HG02943 (cell line): ENCODE measurements around the gene ASB6.
A peak's percentile ranks its signal among the peaks of the same experiment; 100 is the strongest.
"Not testable (repeated sequence)": the region's sequence is repeated elsewhere in the genome, so short reads cannot be mapped to it uniquely, and the experiment has no call there.

ENCODE experiments used
- ATAC-seq: cut with Tn5 transposase; IDR thresholded peaks from one replicate; pipeline ENCODE4 v1.9.1; 2021; ENCODE audit warnings: mild to moderate bottlenecking, low read depth, moderate library complexity; ENCODE audit not compliant: unreplicated experiment

ASB6 gene

DNA sequence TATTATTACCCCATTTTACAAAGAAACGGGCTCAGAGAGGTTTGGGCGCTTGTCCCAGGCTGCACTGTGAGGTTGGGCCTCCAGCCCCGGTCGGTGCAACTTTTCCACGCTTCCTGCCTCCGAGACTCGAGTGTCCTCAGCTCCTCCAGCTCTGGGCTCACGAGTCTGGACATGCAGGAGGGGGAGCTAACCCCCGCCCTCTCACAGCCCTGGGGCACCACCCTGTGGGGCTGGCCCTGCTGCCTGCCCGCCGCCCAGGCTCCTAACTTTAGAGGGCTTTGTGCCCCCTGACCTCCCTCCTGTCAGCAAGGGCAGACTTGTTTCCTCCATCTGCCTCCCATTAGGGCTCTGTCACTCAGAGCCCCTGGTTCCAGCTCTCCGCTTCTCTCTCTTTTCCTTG is 4.3 kb upstream of the ASB6 start:
- ATAC-seq, result no peak

DNA sequence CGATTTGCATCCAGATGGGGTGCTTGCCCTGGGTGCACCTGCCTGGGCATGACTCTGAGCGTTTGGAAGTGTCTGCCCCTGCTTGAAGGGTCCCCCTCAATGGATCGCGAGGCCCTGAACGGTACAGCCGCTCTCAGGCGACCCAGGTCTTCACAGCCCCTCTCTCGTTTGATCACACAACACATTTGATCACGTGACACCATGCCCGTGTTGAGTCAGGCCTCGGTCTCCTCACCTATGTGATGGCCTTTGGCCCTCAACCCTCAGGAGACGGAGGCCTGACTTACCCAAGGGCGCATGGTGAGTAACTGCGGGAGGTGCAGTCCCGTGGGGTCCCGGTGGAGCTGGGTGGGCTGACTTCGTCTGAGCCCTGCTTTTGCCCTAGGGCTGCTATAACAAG is 3.0 kb upstream of the ASB6 start:
- ATAC-seq, result no peak

DNA sequence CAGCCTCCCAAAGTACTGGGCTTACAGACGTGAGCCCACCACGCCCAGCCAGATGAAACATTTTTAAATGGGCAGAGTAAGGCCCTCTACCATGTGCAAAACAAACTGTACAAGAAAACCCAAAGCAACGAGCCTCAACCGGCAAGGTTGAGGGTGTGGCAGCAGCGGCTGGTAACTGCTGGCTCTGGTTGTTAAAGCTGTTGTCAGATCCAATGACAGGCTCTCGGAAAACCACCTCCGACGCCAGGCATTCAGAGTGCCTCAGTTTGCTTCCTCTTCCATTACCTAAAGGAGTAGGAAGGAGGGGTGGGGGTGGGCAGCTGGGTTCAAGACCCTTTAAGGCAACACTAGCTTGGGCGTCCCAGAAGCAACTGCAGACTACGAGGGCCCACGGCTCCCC is 2.4 kb upstream of the ASB6 start:
- ATAC-seq, result no peak

DNA sequence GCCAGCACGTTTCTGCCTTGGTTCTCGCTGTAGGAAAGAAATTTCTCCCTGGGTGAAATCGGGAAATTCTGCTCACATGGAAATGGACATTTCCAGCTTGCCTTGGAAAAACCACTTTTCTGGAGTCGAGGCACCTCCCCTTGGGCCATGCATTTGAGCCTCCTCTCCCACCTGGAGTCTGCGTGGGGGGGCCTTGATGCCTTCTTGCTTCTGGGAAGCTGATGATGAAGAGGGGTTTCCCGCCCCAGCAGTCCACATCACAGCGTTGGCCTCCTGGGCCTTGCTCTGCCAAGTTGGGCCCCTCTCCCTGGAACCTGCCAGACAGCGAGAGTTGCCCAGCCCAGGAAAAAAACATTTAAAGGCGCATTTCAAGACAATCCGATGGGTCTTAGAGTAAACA is 1.8 kb upstream of the ASB6 start:
- no peak for ATAC-seq

DNA sequence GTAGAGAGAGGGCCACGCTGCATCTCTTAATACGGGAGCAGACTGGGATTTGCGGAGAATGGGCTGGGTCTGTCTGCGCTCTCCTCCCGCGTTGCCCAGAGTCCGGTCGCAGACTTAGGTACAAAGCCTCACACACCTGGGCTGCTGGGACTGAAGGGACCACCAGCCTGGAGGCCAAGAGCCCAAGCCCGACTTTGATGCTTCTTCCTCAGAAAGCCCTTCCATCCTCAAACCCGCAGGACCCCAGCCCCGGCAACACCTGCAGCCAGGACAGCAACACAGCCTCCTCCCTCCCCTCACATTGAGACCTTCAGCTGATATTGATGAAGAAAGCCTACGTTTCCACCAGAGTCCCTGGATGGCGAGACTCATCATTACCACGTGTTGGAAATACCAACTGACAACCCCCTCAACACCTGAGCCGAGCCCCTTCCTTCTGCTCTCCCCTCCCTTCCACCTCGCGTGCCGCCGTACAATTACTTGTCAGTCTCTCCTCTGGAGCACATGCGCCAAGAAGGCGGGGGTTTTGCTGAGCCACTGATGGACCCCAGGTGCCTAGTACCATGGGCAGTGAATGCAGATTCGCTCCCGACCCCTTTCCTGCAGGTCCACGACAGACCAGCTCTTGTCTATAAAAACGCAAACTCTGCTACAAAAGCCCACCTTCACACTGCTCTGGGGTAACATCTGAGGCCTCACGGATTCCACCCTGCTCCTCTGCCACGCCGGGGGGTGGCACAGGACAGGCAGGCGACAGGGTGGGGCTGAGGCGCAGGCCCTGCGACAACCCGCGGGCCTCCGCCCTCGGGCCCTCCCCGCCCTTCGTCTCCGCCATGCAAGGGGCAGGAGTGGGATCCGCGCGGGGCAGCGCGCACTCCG is 841 bp downstream of the ASB6 start:
- peak; percentile 5 for ATAC-seq

DNA sequence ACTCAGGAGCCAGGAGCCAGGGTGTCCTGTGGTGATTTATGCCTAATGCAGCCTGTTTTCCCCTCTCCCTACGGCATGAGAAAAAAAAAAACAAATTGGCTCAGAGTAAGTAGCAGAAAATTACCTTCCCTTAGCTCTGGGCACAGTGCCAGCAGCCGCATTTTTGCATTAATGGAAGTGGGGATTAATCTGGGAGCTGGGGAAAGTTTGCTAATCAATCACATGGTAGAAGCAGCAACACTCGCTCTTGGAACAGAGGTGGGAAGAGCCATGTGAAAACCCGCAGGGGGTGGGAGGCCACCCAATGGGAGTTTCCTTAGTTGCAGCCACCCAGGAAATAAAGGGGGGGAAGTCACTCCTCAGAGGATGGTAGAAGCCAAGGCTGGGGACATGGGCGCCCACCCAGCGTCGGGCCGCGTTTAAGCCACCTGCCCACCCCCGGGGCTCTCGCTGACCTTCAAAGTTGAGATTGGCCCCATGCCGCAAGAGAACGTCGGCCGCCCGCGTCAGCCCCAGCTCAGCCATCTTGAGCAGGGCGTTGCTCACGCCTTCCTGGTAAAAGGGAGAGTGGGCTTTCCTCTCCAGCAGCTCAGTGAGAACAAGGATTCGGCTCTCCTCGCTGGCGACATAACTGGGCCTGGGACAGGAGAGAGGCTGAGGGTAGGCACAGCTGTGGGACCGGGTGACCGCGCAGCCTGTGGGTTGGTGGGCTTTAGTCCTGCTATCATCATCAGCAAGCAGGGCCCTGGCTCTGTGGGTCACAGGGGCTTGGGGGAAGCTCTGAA is 1.7 kb downstream of the ASB6 start:
- no peak for ATAC-seq

DNA sequence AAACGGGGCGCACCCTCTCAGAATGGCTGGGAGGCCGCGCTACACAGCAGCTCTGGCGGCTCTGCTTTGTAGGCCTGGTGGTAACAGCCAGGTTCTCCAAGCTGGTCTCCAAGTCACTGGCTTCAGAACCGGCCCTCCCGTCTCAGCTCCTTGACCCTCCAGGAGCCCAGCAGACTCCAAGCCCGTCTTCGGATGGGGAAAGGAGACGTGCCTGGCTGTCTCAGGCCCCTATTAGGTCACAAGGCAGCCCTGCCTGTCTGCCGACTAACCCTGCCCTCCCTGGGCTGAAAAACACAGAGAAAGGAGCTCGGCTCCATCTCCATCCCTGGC is 2.2 kb downstream of the ASB6 start:
- ATAC-seq, result no peak

DNA sequence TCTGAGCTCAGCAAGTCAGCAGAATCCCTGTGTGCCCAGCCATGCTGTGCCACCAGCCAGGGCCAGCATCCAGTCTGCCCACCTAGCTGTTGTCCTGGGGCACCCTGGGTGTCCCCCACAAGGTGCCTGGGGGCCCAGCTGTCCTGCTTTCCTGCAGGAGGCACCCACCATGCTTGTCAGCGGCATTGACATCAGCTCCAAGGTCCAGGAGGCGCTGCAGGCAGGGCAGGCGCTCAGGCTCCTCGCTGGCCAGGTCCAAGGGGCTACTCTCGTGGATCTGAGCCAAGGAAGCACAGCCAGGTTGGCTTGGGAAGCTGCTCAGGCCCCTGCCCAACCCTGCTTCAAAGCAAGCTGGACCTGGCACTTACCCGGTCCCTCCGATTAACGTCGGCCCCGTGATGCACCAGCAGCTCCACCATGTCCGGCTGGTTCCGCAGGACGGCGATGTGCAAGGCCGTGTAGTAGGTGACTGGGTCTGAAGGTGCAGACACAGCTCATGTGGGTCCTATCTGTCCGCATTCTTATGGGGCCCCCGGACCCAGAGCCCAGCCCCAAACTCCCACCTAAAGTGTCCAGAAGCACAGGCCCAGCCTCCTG is 2.8 kb downstream of the ASB6 start:
- ATAC-seq, result no peak

DNA sequence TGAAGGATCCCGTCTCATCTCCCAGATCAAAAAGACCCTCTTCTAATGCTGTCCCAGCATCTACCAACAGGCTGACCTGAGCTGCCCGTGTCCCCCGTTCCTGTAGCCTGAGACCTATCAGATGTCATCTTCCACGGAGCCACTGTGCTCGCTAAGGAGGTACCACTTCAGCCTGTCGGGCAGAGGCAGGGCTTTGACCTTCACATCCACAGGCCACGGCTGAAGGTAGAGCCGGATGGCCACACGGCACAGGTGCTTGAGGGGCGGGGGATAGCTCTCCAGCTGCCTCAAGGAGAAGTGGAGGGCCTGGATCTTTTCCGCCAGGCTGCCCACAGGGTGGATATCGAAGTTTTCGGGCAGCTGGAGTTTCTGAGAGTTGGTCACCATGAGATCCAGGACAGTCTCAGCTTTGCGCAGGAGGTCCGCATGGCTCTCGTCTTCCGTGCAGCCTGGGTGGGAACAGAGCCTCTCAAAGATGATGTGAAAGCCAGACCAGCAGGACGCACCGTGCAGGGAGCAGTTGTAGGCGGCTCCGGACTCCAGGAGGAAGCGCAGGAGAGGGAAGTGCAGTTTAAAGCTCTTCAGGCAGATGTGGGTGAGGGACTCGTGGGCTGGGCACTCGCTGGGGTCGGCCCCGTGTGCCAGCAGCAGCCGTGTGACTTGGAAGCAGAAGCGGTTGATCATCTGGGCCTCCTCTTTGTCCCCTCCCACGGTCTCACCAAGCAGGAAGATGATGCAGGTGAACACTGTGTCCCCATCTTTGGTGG is 4.1 kb downstream of the ASB6 start:
- ATAC-seq, result no peak

DNA sequence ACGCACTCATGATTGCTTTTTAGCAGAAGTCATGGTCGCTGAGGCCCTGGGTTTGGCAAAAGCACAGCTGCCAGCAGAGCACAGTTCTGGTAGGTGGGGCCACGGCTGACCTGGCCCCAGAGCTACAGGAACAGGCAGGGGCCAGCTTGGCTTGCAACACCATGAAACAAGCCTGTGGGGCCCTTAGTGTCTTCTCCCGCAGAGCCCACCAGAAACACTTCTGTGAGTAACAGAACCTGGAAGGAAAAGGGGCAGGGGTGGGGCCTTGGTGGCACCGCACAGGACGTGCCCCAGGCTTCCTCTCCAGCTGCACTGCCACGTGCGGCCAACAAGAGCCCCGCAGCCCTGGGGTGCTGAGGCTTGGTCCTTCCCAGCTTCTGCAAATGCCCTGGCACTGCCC is 4.8 kb downstream of the ASB6 start:
- no peak for ATAC-seq

DNA sequence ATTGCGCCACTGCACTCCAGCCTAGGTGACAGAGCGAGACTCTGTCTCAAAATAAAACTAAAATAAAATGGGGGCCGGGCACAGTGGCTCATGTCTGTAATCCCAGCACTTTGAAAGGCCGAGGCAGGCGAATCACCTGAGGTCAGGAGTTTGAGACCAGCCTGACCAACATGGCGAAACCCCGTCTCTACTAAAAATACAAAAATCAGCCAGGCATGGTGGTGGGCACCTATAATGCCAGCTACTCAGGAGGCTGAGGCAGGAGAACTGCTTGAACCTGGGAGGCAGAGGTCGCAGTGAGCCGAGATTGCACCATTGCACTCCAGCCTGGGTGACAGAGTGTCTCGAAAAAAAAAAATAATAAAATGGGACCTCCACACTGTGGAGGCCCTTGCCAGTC is 5.6 kb downstream of the ASB6 start:
- not testable (repeated sequence) for ATAC-seq

DNA sequence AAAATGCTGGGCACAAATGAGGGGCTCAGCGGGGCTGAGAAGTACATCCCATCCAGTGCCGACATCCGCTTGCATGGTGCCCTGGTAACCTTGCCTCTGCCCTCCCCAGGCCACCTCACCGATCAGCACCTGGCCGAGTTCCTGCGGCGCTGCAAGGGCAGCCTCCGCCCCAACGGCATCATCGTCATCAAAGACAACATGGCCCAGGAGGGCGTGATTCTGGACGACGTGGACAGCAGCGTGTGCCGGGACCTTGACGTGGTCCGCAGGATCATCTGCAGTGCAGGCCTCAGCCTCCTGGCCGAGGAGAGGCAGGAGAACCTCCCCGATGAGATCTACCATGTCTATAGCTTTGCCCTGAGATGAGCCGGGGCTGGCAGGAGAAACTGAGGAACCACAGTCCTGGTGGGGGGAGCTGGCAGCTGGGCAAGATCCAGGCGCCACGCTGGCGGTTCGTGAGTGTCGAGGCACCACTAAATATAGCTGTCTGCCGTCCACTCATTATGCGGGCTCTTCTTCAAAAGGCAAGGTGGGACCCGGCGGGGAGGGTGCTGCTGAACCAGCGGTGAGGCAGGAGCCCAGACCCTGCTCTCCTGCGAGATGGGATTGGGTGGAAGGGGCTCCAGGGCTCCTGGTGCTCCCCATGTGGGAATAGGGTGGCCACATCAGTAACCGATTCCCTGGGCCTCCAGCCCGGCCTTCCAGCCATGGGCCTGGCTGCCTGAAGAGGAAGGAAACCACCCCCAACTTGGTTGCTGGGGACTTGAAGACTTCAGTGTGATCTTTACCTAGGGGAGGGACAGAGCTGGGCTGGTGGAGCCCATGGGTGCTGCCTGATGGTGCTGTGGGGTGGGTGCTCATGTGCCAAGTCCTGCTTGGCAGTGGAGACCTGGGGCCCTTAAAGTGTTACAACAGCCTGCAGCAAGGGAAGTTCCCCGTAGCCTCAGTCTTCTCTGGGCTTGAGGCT is 6.6 kb downstream of the ASB6 start:
- no peak for ATAC-seq

DNA sequence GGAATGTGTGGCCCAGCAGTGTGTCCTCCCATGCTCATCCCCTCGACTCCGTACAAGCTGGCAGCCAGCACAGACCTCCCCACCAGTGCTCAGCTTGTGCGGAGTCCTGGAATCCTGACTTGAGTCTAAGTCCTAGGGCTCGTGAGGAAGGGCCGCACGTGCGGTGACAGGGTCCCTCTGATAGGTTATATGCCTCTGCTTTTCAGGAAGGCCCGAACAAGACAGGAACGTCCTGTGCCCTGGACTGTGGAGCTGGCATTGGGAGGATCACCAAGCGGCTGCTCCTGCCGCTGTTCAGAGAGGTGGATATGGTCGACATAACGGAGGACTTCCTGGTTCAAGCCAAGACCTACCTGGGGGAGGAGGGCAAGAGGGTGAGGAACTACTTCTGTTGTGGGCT is 8.1 kb downstream of the ASB6 start:
- ATAC-seq, result no peak

DNA sequence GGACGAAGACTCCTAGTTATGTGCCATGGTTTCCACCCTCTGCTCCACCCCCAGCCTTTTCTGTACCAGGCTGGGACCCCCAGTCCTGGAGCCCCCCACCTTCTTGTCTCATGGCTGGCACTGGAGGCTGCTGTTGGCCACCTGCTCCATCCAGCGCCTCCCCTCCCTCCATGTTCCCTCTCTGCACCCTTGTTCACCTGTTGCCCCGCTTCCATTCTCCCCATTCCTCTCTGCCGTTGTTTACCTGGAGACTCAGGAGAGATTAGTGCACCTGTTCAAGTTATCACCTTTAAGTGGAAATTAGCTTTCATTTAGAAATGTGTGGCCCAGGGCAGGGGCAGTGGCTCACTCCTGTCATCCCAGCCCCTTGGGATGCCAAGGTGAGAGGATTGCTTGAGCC is 8.7 kb downstream of the ASB6 start:
- ATAC-seq, result no peak

DNA sequence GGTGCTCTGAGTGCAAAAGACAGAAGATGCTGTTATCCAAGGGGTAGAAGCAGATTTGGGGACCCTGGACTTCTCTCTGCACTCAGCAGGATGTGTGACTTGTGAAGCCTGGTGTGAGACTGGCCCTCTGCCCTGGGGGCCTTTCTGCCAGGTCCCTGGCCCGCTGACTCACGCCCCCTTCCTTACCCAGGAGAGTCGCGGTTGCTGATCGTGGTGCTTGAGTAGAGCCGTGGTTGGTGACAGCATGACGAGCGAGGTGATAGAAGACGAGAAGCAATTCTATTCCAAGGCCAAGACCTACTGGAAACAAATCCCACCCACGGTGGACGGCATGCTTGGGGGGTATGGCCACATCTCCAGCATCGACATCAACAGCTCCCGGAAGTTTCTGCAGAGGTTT is 9.5 kb downstream of the ASB6 start:
- no peak for ATAC-seq

DNA sequence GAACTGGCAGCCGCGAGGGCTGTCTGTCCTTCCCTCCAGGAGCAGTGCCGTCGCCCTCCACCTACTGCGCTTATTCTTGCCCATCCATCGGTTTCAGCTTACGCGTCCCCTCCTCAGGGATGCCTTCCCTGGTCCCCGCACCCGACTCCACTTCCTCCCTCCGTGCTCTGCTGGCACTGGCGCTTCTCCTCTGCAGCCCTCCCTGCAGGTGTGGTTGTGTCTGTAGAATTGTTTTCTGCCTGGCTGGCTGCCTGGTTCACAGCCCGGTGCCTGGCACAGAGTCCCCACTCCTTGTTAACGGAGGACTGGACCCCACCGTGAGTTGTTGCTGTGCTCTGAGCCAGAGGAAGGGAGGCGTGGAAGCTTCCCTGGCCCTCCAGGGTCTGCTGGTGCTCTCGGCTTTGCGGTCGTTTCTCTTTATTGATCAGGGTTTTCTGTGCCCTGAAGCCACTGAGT is 10.2 kb downstream of the ASB6 start:
- ATAC-seq, result no peak

DNA sequence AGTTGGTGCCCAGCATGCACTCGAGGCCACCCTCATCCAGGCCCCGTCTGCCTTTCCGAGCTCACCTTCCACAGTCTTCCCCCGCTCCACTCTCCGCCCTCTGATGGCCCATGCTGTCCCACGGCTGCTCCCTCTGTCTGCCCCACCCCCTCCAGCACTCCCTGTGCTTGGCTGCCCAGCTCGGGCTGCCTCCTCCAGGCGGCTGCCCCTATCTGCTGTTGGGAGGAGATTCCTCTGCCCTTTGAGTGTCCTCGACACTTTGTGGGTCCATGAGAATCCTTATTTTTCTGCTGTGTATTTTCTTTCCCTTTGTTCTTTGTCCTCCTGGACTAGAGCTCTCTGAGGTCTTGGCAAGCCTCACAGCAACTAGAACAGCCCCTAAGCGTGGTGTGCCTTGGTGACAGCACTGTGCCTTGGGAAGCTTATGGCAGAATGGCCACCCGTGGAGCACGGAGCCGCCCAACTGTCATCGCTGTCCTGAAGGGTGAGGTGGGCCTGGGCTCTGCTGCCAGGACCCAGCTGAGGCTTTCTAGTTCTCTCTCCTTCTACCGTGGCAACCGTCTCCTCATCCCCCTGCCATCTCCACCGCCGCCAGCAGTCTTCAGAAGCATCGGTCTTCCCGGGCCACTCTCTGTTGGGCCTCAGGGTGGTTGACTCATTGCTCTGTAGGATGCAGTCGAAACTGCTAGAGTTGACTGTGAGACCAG is 10.8 kb downstream of the ASB6 start:
- no peak for ATAC-seq

DNA sequence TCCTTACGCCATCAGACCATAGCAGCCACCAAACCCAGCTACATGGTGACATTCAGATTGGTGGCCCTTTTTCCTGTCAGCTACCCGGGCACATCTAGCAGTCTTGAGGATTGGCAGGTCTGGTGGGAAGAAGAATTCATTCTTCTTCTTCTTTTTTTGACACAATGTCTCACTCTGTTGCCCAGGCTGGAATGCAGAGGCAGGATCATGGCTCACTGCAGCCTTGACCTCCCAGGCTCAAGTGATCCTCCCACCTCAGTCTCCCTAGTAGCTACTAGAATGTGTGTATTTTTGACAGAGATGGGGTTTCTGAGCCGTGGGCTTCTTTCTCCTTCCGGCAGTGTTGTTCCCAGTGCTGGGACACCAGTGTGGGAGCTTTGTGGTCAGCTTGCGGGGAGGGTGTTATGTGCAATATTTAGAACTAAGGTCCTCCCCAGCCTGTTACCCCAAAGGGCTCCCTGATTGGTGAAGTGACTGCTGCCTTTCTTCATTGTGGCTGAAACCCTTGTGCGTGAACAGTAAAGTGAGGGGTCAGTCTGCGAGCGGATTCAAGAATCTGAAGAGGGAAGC is 12.6 kb downstream of the ASB6 start:
- ATAC-seq, result no peak

DNA sequence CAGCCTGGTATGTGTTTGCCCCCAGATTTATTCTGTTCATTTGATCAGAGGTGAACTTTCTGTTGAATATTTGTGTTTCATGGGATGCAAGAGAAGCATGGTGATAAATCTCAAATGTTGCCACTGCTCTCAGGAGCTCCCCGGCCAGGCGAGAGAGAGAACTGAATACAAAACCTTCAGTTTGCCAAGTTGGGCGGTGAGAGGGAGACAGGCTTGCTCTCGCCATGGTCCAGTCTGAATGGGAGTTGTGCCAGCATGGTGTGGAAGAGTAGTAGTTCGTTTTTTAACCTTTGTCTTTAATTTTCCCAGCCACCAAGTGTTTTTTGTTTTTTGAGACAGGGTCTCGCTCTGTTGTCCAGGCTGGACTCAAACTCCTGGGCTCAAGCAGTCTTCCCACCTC is 13.2 kb downstream of the ASB6 start:
- no peak for ATAC-seq
